ENCODE results near the gene CCR7. TPM values are rescaled to one million over a fixed set of nuclear protein-coding genes. Genes with fewer than 3 reads are reported as not detected.
A peak's percentile ranks its signal among the peaks of the same experiment; 100 is the strongest.
"Not testable (repeated sequence)": the region's sequence is repeated elsewhere in the genome, so short reads cannot be mapped to it uniquely, and the experiment has no call there.

The CCR7 gene
- total and polyA plus RNA-seq, 5 experiments from 2014 or later, result 571 to 2,008 (median 897) TPM

DNA sequence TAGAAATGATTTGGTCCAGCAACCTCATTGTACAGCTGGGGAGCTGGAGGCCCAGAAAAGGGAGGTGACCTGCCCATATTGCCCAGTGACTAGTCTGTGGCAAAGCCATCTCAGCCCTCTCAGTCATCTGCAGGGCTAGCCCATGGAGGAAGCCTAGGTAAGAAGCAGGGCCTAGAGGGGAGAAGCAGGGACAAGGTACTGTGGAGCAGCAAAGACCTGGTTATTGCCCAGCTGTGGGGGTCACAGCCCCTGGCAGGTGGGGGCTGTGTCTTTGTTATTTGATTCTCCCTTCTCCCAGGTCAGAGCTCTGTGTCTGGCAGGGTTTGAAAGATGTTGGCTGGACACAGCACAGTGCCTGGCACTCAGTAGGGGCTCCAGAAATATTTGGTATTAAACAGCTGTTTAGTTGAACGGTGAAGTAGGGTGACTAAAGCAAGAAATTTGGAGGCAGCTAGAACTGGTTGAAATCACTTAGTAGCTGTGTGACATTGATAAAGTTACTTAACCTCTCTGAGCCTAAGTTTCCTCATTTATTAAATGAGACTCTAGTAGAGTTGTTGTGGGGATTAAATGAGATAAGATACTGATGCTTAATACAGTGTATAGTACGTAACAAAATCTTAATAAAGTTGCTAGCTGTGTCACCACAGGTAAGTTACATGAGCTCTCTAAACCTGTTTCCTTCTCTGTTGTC, 17.3 kb downstream of the CCR7 start:
- Mint-ChIP-seq H3K4me3 (peak overlapping the region; percentile 59 to 77 (median 68)), H3K4me1 (peaks cover 49 to 93% (median 88%) of the 10 kb centered on the region in 4 donors), H3K27ac (peak overlapping the region; percentile 73 to 98 (median 95)), H3K36me3 (peaks cover 0 to 16% (median 0%) of the 10 kb centered on the region in 3 donors), H3K27me3 (no peaks in the 10 kb centered on the region), H3K9me3 (no peaks in the 10 kb centered on the region)
- DNase-seq (no peak), ATAC-seq (peak; percentile 18 to 23)
- POLR2A ChIA-PET, result interaction anchor here (0.6 to 37.3 kb wide), 19 partner anchors 7 to 1141 kb away, joined by 3 to 2269 read pairs (median 7); partner anchors contain the start of genes CCR7, EIF1, SMARCE1 and TOP2A

DNA sequence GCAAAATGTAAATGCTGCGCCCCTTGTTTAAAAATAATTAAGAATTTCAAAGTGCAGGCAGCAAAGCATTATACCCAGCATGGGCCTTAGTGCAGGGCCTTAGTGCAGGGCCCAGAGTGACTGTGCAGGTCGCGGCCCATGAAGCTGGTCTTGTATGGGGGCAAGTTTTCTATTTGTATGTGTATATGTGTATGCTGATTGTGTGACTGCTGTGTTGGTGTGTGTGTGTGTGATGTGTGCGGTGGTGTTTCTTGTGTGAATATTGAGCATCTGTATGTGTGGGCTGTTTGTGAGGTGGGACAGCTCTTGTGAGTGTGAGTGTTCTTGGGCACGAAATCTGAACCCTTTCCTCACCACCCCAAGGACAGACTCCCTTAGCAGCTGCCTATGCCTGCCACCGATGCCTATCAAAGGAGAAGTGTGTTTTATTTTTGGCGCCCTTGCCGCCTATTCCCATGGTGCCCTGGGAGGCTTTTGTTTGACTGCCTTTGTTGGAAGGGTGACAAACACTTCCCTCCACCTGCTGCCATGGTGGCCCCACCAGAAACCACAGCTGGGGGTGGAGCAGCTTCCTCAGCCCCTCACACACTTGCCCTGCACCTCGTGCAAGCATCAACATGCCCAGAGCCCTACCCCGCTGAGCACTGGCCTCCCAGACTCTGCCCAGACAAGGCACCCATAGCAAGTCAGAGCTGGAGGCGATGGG, 18.0 kb downstream of the CCR7 start:
- Mint-ChIP-seq H3K4me3 (peak overlapping the region; percentile 59 to 77 (median 68)), H3K4me1 (peaks cover 48 to 93% (median 88%) of the 10 kb centered on the region in 4 donors), H3K27me3 (no peaks in the 10 kb centered on the region), H3K27ac (peak overlapping the region; percentile 73 to 98 (median 95)), H3K36me3 (peaks cover 0 to 10% (median 0%) of the 10 kb centered on the region in 3 donors), H3K9me3 (no peaks in the 10 kb centered on the region)
- POLR2A ChIA-PET, result interaction anchor here (0.6 to 37.3 kb wide), 16 partner anchors 6 to 1142 kb away, joined by 3 to 2269 read pairs (median 7); partner anchors contain the start of genes CCR7, EIF1, SMARCE1 and TOP2A
- DNase-seq, result peak; percentile 52 to 94 (median 82)
- ATAC-seq, result peak; percentile 76 to 92

DNA sequence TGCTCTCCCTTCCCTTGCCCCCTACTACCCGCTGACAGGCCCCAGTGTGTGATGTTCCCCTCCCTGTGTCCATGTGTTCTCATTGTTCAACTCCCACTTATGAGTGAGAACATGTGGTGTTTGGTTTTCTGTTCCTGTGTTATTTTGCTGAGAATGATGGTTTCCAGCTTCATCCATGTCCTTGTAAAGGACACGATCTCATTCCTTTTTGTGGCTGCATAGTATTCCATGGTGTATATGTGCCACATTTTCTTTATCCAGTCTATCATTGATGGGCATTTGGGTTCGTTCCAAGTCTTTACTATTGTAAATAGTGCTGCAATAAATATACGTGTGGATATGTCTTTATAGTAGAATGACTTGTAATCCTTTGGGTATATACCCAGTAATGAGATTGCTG, 18.8 kb downstream of the CCR7 start:
- Mint-ChIP-seq H3K4me3 (peak overlapping the region in 5 of 10 donors; percentile 19 to 44 (median 24)), H3K27ac (peak overlapping the region; percentile 40 to 95 (median 82)), H3K4me1 (peaks cover 48 to 93% (median 88%) of the 10 kb centered on the region in 4 donors)
- not testable (repeated sequence) for H3K27me3 Mint-ChIP-seq, H3K9me3 Mint-ChIP-seq, DNase-seq, ATAC-seq, H3K36me3 Mint-ChIP-seq
- POLR2A ChIA-PET, result interaction anchor here (1.4 to 37.3 kb wide), 6 partner anchors 6 to 1142 kb away, joined by 7 to 2269 read pairs (median 652); partner anchors contain the start of genes CCR7, EIF1 and SMARCE1

DNA sequence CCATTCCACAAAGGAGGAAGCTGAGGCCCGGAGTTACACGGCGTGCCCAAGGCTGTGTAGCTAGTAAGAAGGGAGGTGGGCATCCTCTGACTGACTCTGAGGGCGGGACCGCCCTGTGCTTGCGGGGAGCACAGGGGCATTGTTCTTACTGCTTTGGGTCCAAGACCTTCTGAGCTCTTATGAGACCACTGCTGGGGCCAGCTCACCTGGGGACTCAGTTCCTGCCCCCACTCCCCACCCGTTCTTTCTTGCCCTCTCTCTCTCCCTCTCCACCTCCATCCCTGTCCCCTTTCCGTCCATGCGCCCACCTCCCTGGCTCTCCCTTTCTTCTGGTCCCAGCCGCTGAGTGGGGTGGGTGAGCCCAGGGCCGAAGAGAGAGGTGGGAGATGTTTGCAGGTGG, 19.6 kb downstream of the CCR7 start:
- POLR2A ChIA-PET, result interaction anchor here (1.0 to 37.3 kb wide), 6 partner anchors 5 to 1143 kb away, joined by 3 to 2269 read pairs (median 650); partner anchors contain the start of genes CCR7, EIF1, IGFBP4 and KRTAP16-1
- no peak for ATAC-seq
- Mint-ChIP-seq H3K4me3 (peak overlapping the region in 3 of 10 donors; percentile 4 to 60 (median 44)), H3K27ac (peak overlapping the region in 8 of 10 donors; percentile 68 to 95 (median 84)), H3K9me3 (no peaks in the 10 kb centered on the region), H3K4me1 (peaks cover 51 to 93% (median 88%) of the 10 kb centered on the region in 4 donors), H3K36me3 (peaks cover 0 to 2% (median 0%) of the 10 kb centered on the region in 3 donors), H3K27me3 (peaks cover 0 to 2% (median 0%) of the 10 kb centered on the region in 5 donors)
- peak in 1 of 10 donors; percentile 62 for DNase-seq

DNA sequence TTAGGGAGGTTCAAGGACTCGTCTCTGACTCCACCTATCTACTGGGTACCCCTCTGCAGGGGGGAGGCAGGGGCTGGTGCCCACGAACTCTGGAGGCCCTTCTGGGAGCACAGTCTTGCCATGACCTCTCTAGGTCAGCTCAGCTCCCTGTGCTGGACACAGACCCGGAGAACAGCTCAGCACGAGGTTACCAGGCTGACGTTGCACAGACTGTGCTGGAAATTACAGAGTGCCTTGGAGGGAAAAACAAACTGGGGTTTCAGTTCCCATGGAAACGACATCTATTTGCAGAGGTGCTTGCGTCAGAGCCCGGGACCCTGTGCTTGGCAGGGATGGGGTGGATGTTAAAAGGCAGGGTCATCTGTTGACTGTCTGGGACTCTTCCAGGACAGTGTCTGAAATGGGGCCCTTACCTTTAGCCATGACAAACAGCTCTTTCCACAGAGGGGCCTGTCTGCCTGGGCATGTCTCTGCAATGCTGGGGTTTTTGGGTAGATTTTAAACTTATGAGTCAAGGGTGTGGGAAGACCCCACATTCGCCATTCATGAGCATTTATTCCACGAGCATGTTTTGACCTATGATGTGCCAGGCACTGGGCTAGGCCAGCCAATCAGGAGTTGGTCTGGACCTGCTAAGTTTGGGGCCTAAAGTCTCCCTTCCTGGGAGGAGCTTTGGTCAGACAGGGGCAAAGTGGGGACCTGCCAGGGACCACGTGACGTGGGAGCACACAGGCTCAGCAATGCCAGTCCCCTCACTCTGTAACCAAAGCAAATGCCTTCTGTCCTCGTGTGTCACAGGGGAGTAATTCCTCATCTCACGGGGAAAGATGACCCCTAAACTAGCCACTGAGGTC, 22.5 kb downstream of the CCR7 start:
- no peak for ATAC-seq
- DNase-seq, result peak in 3 of 10 donors; percentile 12 to 64 (median 47)
- Mint-ChIP-seq H3K9me3 (no peaks in the 10 kb centered on the region), H3K36me3 (no peaks in the 10 kb centered on the region), H3K27me3 (peaks cover 0 to 2% (median 0%) of the 10 kb centered on the region in 5 donors), H3K27ac (peak overlapping the region; percentile 90 to 99 (median 96)), H3K4me3 (peak overlapping the region; percentile 49 to 91 (median 77)), H3K4me1 (peaks cover 51 to 93% (median 87%) of the 10 kb centered on the region in 4 donors)
- POLR2A ChIA-PET, result interaction anchor here (0.5 to 37.3 kb wide), 12 partner anchors 10 to 1475 kb away, joined by 3 to 2269 read pairs (median 3); partner anchors contain the start of gene CCR7

DNA sequence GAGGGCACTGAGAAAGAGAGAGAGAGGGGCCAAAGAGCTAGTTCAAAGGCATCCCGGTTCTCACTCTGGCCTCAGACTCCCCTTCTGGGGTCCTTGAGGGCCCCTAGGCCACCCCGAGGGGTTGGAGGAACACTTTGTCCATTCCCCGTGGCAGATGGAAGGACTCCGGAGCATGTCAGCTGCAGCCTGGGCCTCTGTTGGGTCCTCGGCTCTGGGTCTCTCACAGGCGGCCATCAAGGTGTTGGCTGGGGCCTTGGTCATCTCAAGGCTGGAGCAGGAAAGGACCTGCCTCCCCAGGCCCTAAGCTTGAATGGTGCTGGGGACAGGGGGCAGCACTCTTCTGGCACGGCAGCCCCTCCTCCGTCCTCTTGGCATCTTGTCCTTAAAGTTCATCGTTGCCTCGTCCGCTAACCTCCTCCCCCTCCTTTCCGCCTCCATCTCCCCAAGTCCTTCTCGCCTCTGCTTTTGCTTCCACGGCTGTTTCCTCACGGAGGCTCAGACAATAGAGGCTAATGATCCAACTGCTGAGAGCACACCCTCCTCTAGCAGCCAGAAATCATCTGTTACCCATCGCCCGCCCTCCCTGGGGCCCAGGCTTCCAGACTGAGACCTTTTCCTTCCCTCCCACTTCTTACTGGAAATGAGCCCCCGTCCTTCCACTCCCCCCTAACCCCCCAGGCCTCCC, 23.3 kb downstream of the CCR7 start:
- peak overlapping the region; percentile 60 to 91 (median 85) for H3K4me3 Mint-ChIP-seq
- peaks cover 50 to 93% (median 87%) of the 10 kb centered on the region in 4 donors for H3K4me1 Mint-ChIP-seq
- peak overlapping the region; percentile 90 to 99 (median 96) for H3K27ac Mint-ChIP-seq
- peaks cover 0 to 2% (median 0%) of the 10 kb centered on the region in 5 donors for H3K27me3 Mint-ChIP-seq
- DNase-seq (peak in 1 of 10 donors; percentile 16), ATAC-seq (no peak)
- no peaks in the 10 kb centered on the region for H3K9me3 Mint-ChIP-seq
- no peaks in the 10 kb centered on the region for H3K36me3 Mint-ChIP-seq
- POLR2A ChIA-PET, result interaction anchor here (0.7 to 37.3 kb wide), 11 partner anchors 9 to 231 kb away, joined by 3 to 2269 read pairs (median 4); partner anchors contain the start of genes CCR7 and TOP2A

DNA sequence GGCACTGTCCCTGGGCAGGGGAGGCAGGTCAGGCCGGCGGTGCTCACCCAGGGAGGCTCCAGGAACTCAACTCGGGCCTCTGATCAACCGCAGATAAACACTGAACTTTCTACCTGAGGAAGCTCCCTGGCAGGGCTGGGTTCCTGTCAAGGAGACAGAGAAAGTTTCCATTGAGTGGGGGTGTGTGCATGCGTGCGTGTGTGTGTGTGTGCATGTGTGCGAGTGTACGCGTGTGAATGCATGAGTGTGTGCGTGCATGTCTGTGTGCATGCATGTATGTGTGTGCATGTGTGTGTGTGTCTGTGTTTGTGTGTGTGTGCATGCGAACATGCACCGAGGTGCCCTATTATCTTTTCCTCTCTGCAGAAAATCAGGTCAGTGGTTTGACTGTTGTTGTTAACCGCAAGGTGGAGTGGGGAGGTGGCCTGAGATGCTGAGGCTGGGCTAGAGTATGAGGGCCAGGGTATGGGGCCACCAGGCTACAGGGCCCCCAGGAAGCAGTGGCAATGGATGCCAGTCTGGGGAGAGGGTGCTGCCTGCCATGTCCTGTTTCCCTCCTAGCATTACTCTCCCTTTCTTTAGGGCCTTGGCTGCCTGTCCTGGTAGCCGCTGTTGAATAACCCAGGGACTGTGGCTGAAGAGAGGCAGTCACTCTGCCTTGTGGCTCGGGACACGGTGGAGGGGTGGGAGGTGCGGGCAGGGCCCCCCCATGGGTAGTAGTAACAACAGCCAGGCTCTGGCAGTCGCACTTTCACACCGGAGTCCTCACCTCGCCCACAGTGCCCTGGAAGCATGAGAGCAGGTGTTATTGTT, 24.0 kb downstream of the CCR7 start:
- no peaks in the 10 kb centered on the region for H3K36me3 Mint-ChIP-seq
- POLR2A ChIA-PET, result interaction anchor here (0.6 to 37.3 kb wide), 25 partner anchors 8 to 1138 kb away, joined by 3 to 2269 read pairs (median 4); partner anchors contain the start of genes CCR7, SMARCE1 and TOP2A

DNA sequence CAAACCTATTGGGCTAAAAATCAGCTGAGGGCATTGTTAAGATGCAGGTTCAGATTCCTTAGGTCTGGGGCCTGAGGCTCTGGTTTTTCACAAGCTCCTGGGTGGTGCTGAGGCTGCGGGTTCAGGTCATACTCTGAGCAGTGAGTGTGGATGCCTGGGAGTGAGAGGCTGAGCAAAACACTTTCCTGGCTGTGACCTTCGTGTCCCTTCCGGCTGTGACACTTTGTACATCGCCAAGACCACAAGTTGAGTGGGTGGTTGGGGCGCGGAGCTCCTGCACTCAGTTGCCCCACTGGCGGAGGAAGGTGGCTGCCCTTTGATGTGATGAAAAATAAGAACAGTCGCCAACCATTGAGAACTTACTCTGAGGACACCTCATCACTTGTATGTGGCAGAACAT, 24.8 kb downstream of the CCR7 start:
- ATAC-seq (peak; percentile 57 to 61), DNase-seq (peak in 8 of 10 donors; percentile 48 to 81 (median 62))
- no peaks in the 10 kb centered on the region for H3K9me3 Mint-ChIP-seq
- H3K4me3 Mint-ChIP-seq, result peak overlapping the region; percentile 60 to 91 (median 85)
- H3K4me1 Mint-ChIP-seq, result peaks cover 50 to 92% (median 87%) of the 10 kb centered on the region in 4 donors
- POLR2A ChIA-PET, result interaction anchor here (0.6 to 37.3 kb wide), 19 partner anchors 8 to 1138 kb away, joined by 3 to 2269 read pairs (median 5); partner anchors contain the start of genes CCR7, SMARCE1 and TOP2A
- peaks cover 0 to 2% (median 0%) of the 10 kb centered on the region in 5 donors for H3K27me3 Mint-ChIP-seq
- peak overlapping the region; percentile 90 to 99 (median 96) for H3K27ac Mint-ChIP-seq
- no peaks in the 10 kb centered on the region for H3K36me3 Mint-ChIP-seq

More for the DNA sequence above, 24.0 kb downstream of the CCR7 start:
- Mint-ChIP-seq H3K27ac (peak overlapping the region; percentile 90 to 99 (median 96)), H3K4me3 (peak overlapping the region; percentile 60 to 91 (median 85)), H3K4me1 (peaks cover 51 to 93% (median 87%) of the 10 kb centered on the region in 4 donors), H3K27me3 (peaks cover 0 to 2% (median 0%) of the 10 kb centered on the region in 5 donors), H3K9me3 (no peaks in the 10 kb centered on the region)
- DNase-seq, result peak; percentile 47 to 91 (median 71)
- ATAC-seq, result peak; percentile 60 to 68

DNA sequence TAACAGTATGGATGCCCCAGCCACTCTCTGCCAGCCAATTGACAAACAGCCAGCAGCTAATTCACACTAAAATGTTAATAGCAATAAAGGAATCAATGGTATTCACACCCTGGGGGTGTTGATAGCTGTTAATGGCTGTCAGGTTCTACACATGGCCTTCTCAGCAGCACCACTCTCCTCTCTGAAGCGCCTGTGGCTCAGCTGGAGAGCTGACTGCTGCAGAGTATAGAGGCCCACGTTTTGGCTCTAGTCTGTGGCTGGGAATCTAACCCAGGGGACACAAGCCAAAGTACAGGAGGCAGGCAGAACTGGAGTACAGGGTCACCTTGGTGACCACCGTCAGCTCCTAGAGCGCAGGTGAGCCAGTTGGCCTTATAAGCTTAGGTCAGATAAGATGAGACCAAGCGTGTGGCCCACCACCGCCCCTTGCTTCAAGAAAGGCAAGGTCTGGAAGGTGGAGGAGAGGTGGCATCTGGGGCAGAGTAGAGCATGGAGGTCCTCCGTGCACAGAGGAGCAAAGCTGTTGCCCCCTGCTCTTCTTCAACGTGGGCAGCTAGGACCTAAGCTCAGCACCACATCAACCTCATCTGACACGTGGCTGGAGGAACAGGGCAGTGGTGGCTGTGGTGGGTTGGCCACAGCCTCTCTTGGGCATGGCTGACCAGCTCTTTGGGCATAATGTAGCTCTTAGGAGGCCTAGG, 25.4 kb downstream of the CCR7 start:
- Mint-ChIP-seq H3K36me3 (no peaks in the 10 kb centered on the region), H3K4me3 (peak overlapping the region; percentile 60 to 91 (median 85)), H3K27ac (peak overlapping the region; percentile 90 to 99 (median 96)), H3K27me3 (peaks cover 0 to 2% (median 0%) of the 10 kb centered on the region in 5 donors), H3K4me1 (peaks cover 49 to 93% (median 86%) of the 10 kb centered on the region in 4 donors), H3K9me3 (no peaks in the 10 kb centered on the region)
- ATAC-seq (peak in 1 of 2 donors; percentile 1), DNase-seq (peak in 1 of 10 donors; percentile 57)
- POLR2A ChIA-PET, result interaction anchor here (0.6 to 37.3 kb wide), 17 partner anchors 8 to 1139 kb away, joined by 3 to 2269 read pairs (median 6); partner anchors contain the start of genes CCR7, SMARCE1 and TOP2A

Measured in naive thymus-derived CD8-positive, alpha-beta T cell (primary cell).